ENCODE results near the gene ETNK1.

DNA sequence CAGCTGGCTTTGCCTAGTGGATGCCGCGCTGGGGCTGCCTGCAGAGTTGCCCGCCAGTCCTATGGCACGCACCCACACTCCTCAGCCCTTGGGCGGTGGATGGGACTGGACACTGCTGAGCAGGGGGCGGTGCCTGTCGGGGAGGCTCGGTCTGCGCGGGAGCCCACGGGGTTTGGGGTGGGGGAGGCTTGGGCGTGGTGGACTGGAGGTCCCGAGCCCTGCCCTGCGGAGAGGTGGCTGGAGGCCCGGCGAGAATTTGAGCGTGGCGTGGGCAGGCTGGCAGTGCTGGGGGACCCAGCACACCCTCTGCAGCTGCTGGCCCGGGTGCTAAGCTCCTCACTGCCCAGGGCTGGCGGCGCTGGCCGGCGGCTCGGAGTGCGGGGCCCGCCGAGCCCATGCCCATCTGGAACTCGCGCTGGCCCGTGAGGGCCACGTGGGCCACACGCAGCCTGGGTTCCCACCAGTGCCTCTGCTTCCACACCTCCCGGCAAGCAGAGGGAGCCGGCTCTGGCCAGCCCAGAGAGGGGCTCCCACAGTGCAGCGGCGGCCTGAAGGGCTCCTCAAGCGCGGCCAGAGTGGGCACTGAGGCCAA, 68.1 kb downstream of the ETNK1 start:
- TF ChIP-seq, protein P1, sequence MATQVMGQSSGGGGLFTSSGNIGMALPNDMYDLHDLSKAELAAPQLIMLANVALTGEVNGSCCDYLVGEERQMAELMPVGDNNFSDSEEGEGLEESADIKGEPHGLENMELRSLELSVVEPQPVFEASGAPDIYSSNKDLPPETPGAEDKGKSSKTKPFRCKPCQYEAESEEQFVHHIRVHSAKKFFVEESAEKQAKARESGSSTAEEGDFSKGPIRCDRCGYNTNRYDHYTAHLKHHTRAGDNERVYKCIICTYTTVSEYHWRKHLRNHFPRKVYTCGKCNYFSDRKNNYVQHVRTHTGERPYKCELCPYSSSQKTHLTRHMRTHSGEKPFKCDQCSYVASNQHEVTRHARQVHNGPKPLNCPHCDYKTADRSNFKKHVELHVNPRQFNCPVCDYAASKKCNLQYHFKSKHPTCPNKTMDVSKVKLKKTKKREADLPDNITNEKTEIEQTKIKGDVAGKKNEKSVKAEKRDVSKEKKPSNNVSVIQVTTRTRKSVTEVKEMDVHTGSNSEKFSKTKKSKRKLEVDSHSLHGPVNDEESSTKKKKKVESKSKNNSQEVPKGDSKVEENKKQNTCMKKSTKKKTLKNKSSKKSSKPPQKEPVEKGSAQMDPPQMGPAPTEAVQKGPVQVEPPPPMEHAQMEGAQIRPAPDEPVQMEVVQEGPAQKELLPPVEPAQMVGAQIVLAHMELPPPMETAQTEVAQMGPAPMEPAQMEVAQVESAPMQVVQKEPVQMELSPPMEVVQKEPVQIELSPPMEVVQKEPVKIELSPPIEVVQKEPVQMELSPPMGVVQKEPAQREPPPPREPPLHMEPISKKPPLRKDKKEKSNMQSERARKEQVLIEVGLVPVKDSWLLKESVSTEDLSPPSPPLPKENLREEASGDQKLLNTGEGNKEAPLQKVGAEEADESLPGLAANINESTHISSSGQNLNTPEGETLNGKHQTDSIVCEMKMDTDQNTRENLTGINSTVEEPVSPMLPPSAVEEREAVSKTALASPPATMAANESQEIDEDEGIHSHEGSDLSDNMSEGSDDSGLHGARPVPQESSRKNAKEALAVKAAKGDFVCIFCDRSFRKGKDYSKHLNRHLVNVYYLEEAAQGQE (IDR thresholded peaks at IDR 0.05; ENCODE audit: insufficient replicate concordance, low read depth) = no peak
- TF ChIP-seq, protein P2, sequence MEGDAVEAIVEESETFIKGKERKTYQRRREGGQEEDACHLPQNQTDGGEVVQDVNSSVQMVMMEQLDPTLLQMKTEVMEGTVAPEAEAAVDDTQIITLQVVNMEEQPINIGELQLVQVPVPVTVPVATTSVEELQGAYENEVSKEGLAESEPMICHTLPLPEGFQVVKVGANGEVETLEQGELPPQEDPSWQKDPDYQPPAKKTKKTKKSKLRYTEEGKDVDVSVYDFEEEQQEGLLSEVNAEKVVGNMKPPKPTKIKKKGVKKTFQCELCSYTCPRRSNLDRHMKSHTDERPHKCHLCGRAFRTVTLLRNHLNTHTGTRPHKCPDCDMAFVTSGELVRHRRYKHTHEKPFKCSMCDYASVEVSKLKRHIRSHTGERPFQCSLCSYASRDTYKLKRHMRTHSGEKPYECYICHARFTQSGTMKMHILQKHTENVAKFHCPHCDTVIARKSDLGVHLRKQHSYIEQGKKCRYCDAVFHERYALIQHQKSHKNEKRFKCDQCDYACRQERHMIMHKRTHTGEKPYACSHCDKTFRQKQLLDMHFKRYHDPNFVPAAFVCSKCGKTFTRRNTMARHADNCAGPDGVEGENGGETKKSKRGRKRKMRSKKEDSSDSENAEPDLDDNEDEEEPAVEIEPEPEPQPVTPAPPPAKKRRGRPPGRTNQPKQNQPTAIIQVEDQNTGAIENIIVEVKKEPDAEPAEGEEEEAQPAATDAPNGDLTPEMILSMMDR (IDR thresholded peaks at IDR 0.05; ENCODE audit: insufficient read depth, low read length) = no peak
- TF ChIP-seq POLR2AphosphoS5 (IDR thresholded peaks at IDR 0.05; ENCODE audit: low read depth) (no peak; the same call in 1 of the 2 replicates), GABPA (IDR thresholded peaks at IDR 0.05; ENCODE audit: low read depth) (no peak), SPI1 (IDR thresholded peaks at IDR 0.05; ENCODE audit: borderline replicate concordance, low read depth) (no peak)
